SK-N-SH (cell line): ENCODE data around the gene CPNE2. TPM values are rescaled to one million over a fixed set of nuclear protein-coding genes. Genes with fewer than 3 reads are reported as not detected.

Experiments used
- CTCF ChIA-PET: fragments of 300-600, 350-600 bp; formaldehyde crosslinking; extraction: SDS; loops from one replicate; lab custom pipeline; 2021; lab: Yijun Ruan, JAX
- POLR2A ChIA-PET: fragments of 350-600 bp; sonication (Branson Sonifier 250); formaldehyde crosslinking; extraction: SDS; loops from one replicate; lab custom pipeline; 2020; ENCODE audit warnings: antibody characterized with exemption, inconsistent platforms; lab: Yijun Ruan, JAX
- DNase-seq: peaks from one replicate; pipeline ENCODE4 v3.0.0; 2012
- H2AFZ ChIP-seq: fragments of 200-600 bp; sonication (generic); 2 replicates; pipeline ENCODE4 v1.8.1; 2016; ENCODE audit warnings: antibody characterized with exemption, mild to moderate bottlenecking, low read depth
- H3F3A ChIP-seq: fragments of 200-600 bp; sonication (generic); replicated peaks from 2 replicates; pipeline ENCODE3; 2016; ENCODE audit warnings: antibody characterized with exemption, mild to moderate bottlenecking; ENCODE audit not compliant: insufficient read depth
- H3K27ac ChIP-seq, 2 experiments: fragments of 200-500 bp in 1 of 2; fragments of 200-600 bp in 1 of 2; sonication (Bioruptor generic) in 1 of 2; sonication (generic), shearing (Covaris generic) in 1 of 2; 2 replicates each; pipeline versions ENCODE4 v1.5.1 to v1.6.1; 2014 to 2016; ENCODE audit warnings: low read depth in 2 of 2, inconsistent platforms in 1 of 2, low read length in 1 of 2, mild to moderate bottlenecking in 1 of 2, mixed read lengths in 1 of 2
- H3K27me3 ChIP-seq: fragments of 200-600 bp; sonication (generic), shearing (Covaris generic); 2 replicates; pipeline ENCODE4 v1.6.1; 2016; ENCODE audit warnings: mixed run types; ENCODE audit not compliant: insufficient read depth
- H3K36me3 ChIP-seq, 2 experiments: fragments of 200-500 bp in 1 of 2; fragments of 200-600 bp in 1 of 2; sonication (Bioruptor generic) in 1 of 2; sonication (generic) in 1 of 2; replicated peaks in 1 of 2; 2 replicates each; pipeline versions ENCODE3 to v1.5.1; 2014 to 2016; ENCODE audit warnings: low read length in 1 of 2, mild to moderate bottlenecking in 1 of 2; ENCODE audit not compliant: insufficient read depth in 2 of 2, control insufficient read depth in 1 of 2
- H3K4me1 ChIP-seq, 2 experiments: fragments of 200-500 bp in 1 of 2; fragments of 200-600 bp in 1 of 2; sonication (Bioruptor generic) in 1 of 2; sonication (generic), shearing (Covaris generic) in 1 of 2; 2 replicates each; pipeline versions ENCODE4 v1.5.1 to v1.6.1; 2014 to 2016; ENCODE audit warnings: low read depth in 1 of 2, low read length in 1 of 2, mixed run types in 1 of 2; ENCODE audit not compliant: insufficient read depth in 2 of 2, control insufficient read depth in 1 of 2
- H3K4me2 ChIP-seq: fragments of 200-600 bp; sonication (generic), shearing (Covaris generic); 2 replicates; pipeline ENCODE4 v1.6.1; 2017; ENCODE audit warnings: mixed run types
- H3K4me3 ChIP-seq, 2 experiments: fragments of 200-500 bp in 1 of 2; fragments of 200-600 bp in 1 of 2; sonication (Bioruptor generic) in 1 of 2; sonication (generic), shearing (Covaris generic) in 1 of 2; 2 replicates each; pipeline versions ENCODE4 v1.5.1 to v1.8.1; 2014 to 2016; ENCODE audit warnings: low read depth in 2 of 2, inconsistent platforms in 1 of 2, low read length in 1 of 2, mild to moderate bottlenecking in 1 of 2, mixed read lengths in 1 of 2, moderate library complexity in 1 of 2
- H3K79me2 ChIP-seq: fragments of 200-600 bp; sonication (generic); 2 replicates; pipeline ENCODE4 v1.8.1; 2017; ENCODE audit warnings: mild to moderate bottlenecking; ENCODE audit not compliant: insufficient read depth
- H3K9ac ChIP-seq: fragments of 200-600 bp; sonication (generic); 2 replicates; pipeline ENCODE4 v1.6.1; 2017; ENCODE audit warnings: mixed run types
- H3K9me2 ChIP-seq: fragments of 200-600 bp; sonication (generic); 2 replicates; pipeline ENCODE4 v1.6.1; 2017; ENCODE audit warnings: mixed run types
- H3K9me3 ChIP-seq: fragments of 200-600 bp; sonication (generic); 2 replicates; pipeline ENCODE4 v1.6.1; 2017; ENCODE audit warnings: mixed run types, mild to moderate bottlenecking, moderate library complexity
- H4K20me1 ChIP-seq: fragments of 200-600 bp; sonication (generic); 2 replicates; pipeline ENCODE4 v1.6.1; 2017; ENCODE audit warnings: mild to moderate bottlenecking, mixed run types; ENCODE audit not compliant: insufficient read depth
- CHD2 ChIP-seq: fragments of 150-350 bp; IDR thresholded peaks from 2 replicates; pipeline ENCODE4 v1.6.1; 2018; ENCODE audit warnings: low read length; ENCODE audit not compliant: partially characterized antibody
- EZH2phosphoT487 ChIP-seq: fragments of 200-600 bp; sonication (generic); IDR thresholded peaks from 2 replicates; pipeline ENCODE4 v1.6.1; 2017; ENCODE audit warnings: low read depth, mixed run types, mild to moderate bottlenecking, antibody characterized with exemption, moderate library complexity, borderline replicate concordance
- FOXM1 ChIP-seq: IDR thresholded peaks from 2 replicates; pipeline ENCODE4 v1.4.0; 2012; ENCODE audit warnings: low read depth, mild to moderate bottlenecking
- GABPA ChIP-seq: IDR thresholded peaks from 2 replicates; pipeline ENCODE4 v1.4.0; 2012; ENCODE audit warnings: low read depth, mild to moderate bottlenecking
- GATA2 ChIP-seq: sonication (generic); formaldehyde crosslinking; IDR thresholded peaks from 2 replicates; pipeline ENCODE4 v1.5.0; 2020; ENCODE audit warnings: mild to moderate bottlenecking, missing genetic modification reagents
- NRF1 ChIP-seq: IDR thresholded peaks from 2 replicates; pipeline ENCODE4 v1.6.1; 2012; ENCODE audit warnings: low read depth, mild to moderate bottlenecking, low read length
- POLR2AphosphoS5 ChIP-seq: IDR thresholded peaks from 2 replicates; pipeline ENCODE4 v1.6.1; 2012; ENCODE audit warnings: low read depth, low read length
- RAD21 ChIP-seq: IDR thresholded peaks from 2 replicates; pipeline ENCODE4 v1.6.1; 2012; ENCODE audit warnings: mild to moderate bottlenecking, low read length
- REST ChIP-seq: IDR thresholded peaks from 2 replicates; pipeline ENCODE4 v1.6.1; 2012; ENCODE audit warnings: mild to moderate bottlenecking, low read depth, low read length, moderate library complexity
- RXRA ChIP-seq: IDR thresholded peaks from 2 replicates; pipeline ENCODE4 v1.4.0; 2012; ENCODE audit warnings: low read depth, mild to moderate bottlenecking, borderline replicate concordance
- SIN3A ChIP-seq: IDR thresholded peaks from 2 replicates; pipeline ENCODE4 v1.6.1; 2012; ENCODE audit warnings: low read depth, mild to moderate bottlenecking, low read length, moderate library complexity, borderline replicate concordance
- TAF1 ChIP-seq: IDR thresholded peaks from 2 replicates; pipeline ENCODE4 v1.6.1; 2012; ENCODE audit warnings: low read depth, mild to moderate bottlenecking, low read length, moderate library complexity, borderline replicate concordance
- TEAD4 ChIP-seq: IDR thresholded peaks from 2 replicates; pipeline ENCODE4 v1.4.0; 2012; ENCODE audit warnings: mild to moderate bottlenecking, borderline replicate concordance; ENCODE audit not compliant: insufficient read depth
- WGBS: methylation state at CpG from one replicate; pipeline ENCODE4 v1.1.6; 2017; ENCODE audit warnings: low lambda C conversion rate; 5-methylcytosine and 5-hydroxymethylcytosine counted together
- polyA plus RNA-seq, 3 experiments: library from polyadenylated mRNA; depleted of rRNA; stranded (reverse); fragments of >200 nt; gene quantifications; 2 replicates each; pipeline ENCODE4 v1.2.3, GENCODE V29; 2012
- TF ChIP-seq, protein P1 (sequence below): fragments of 150-350 bp; IDR thresholded peaks from 2 replicates; pipeline ENCODE4 v1.6.1; 2017; ENCODE audit warnings: antibody characterized with exemption, low read length, low read depth, borderline replicate concordance

CPNE2 gene
- polyA plus RNA-seq, 1 of the 3 experiments (the other 2 are of a cell fraction) = 73.0 TPM

GRCh38 chr16:57084996-57085395 lies 7.4 kb upstream of the CPNE2 start:
- WGBS = 76% methylated on average over 7 of the region's 7 CpGs
- H3K4me2 ChIP-seq = no peak overlapping the region
- H3K27me3 ChIP-seq = no peaks in the 10 kb centered on the region
- no peaks in the 10 kb centered on the region for H3F3A ChIP-seq
- no peak for DNase-seq
- H4K20me1 ChIP-seq = no peaks in the 10 kb centered on the region
- no peak overlapping the region for H3K9ac ChIP-seq
- no peak for TF ChIP-seq RXRA
- no peak for TF ChIP-seq TEAD4
- no peak for TF ChIP-seq EZH2phosphoT487
- no peak for TF ChIP-seq RAD21
- TF ChIP-seq REST = no peak
- TF ChIP-seq TAF1 = no peak
- no peak for TF ChIP-seq NRF1
- no peak for TF ChIP-seq GABPA
- TF ChIP-seq GATA2 (CRISPR knock-in tag) = no peak
- TF ChIP-seq CHD2 = no peak
- no peak for TF ChIP-seq POLR2AphosphoS5
- no peak for TF ChIP-seq FOXM1
- TF ChIP-seq SIN3A = no peak
- no peaks in the 10 kb centered on the region for H3K9me2 ChIP-seq
- H3K79me2 ChIP-seq = no peaks in the 10 kb centered on the region
- no peak overlapping the region for H3K4me3 ChIP-seq
- no peaks in the 10 kb centered on the region for H3K36me3 ChIP-seq
- H3K9me3 ChIP-seq = no peaks in the 10 kb centered on the region
- CTCF ChIA-PET = interaction anchor here (0.6 to 4.2 kb wide), 45 partner anchors 9 to 427 kb away, joined by 3 to 34 read pairs (median 5); partner anchors contain the start of genes ARL2BP, CPNE2, PSME3IP1 and RSPRY1
- H3K27ac ChIP-seq = no peak overlapping the region
- H3K4me1 ChIP-seq = peaks cover 0 to 4% of the 10 kb centered on the region in 2 experiments; a peak in 1 of 4 replicates
- H2AFZ ChIP-seq = peak overlapping the region; percentile 29; the same call in 1 of the 2 replicates
- POLR2A ChIA-PET = no interaction called here

GRCh38 chr16:57087003-57087402 lies 5.4 kb upstream of the CPNE2 start:
- Histone ChIP-seq H3K27ac (no peak overlapping the region), H2AFZ (no peak overlapping the region), H3K4me1 (peaks cover 9 to 11% of the 10 kb centered on the region in 2 experiments; a peak in 1 of 4 replicates), H3K9me2 (no peaks in the 10 kb centered on the region), H4K20me1 (no peaks in the 10 kb centered on the region), H3F3A (no peaks in the 10 kb centered on the region), H3K9me3 (no peaks in the 10 kb centered on the region), H3K36me3 (no peaks in the 10 kb centered on the region), H3K27me3 (no peaks in the 10 kb centered on the region), H3K4me3 (no peak overlapping the region), H3K4me2 (no peak overlapping the region), H3K79me2 (no peaks in the 10 kb centered on the region), H3K9ac (no peak overlapping the region)
- POLR2A ChIA-PET = interaction anchor here (0.6 to 0.7 kb wide), 2 partner anchors 24 to 76 kb away, joined by 4 to 7 read pairs; no protein-coding TSS in a partner anchor
- CTCF ChIA-PET = interaction anchor here (0.7 to 1.6 kb wide), 8 partner anchors 9 to 330 kb away, joined by 3 to 6 read pairs (median 3); no protein-coding TSS in a partner anchor
- no peak for DNase-seq
- TF ChIP-seq, protein P1, sequence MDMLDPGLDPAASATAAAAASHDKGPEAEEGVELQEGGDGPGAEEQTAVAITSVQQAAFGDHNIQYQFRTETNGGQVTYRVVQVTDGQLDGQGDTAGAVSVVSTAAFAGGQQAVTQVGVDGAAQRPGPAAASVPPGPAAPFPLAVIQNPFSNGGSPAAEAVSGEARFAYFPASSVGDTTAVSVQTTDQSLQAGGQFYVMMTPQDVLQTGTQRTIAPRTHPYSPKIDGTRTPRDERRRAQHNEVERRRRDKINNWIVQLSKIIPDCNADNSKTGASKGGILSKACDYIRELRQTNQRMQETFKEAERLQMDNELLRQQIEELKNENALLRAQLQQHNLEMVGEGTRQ = no peak
- WGBS = 58% methylated on average over 2 of the region's 2 CpGs
